H1 (cell line): ENCODE results near the gene FUT6. TPM values are rescaled to one million over a fixed set of nuclear protein-coding genes. Genes with fewer than 3 reads are reported as not detected.

Experiments
- CTCF ChIA-PET: fragments of 300-600 bp; sonication (Branson Sonifier 250); formaldehyde crosslinking; loops from one replicate; lab custom pipeline; 2021; ENCODE audit not compliant: partially characterized antibody; lab: Charles Lee
- POLR2A ChIA-PET: fragments of 300-600 bp; sonication (Branson Sonifier 250); formaldehyde crosslinking; loops from one replicate; lab custom pipeline; 2021; ENCODE audit warnings: inconsistent platforms; ENCODE audit not compliant: partially characterized antibody; lab: Charles Lee
- DNase-seq, 2 experiments: peaks; one replicate each; pipeline versions ENCODE4 v3.0.0 to v3.0.0-alpha.2; 2010 to 2022; ENCODE audit warnings: low spot score in 2 of 2, low read depth in 1 of 2, mixed read lengths in 1 of 2
- FAIRE-seq: peaks from 2 replicates; lab custom pipeline; 2011; peaks lifted over from hg19 to GRCh38; lab: Jason Lieb, UNC
- H2AFZ ChIP-seq: 2 replicates; pipeline ENCODE4 v1.8.1; 2012; ENCODE audit warnings: low read length, inconsistent platforms
- H2AK5ac ChIP-seq: 2 replicates; pipeline ENCODE4 v1.6.1; 2013; ENCODE audit warnings: low read depth, low read length
- H2BK120ac ChIP-seq: replicated peaks from 2 replicates; pipeline ENCODE3; 2013; ENCODE audit warnings: low read depth, low read length, inconsistent platforms
- H2BK12ac ChIP-seq: 2 replicates; pipeline ENCODE4 v1.6.1; 2013; ENCODE audit warnings: low read depth, low read length
- H2BK15ac ChIP-seq: 2 replicates; pipeline ENCODE4 v1.6.1; 2013; ENCODE audit warnings: low read length
- H2BK20ac ChIP-seq: 2 replicates; pipeline ENCODE4 v1.6.1; 2013; ENCODE audit warnings: low read length
- H2BK5ac ChIP-seq: 2 replicates; pipeline ENCODE4 v1.6.1; 2013; ENCODE audit warnings: low read depth, low read length
- H3K14ac ChIP-seq: 2 replicates; pipeline ENCODE4 v1.6.1; 2013; ENCODE audit warnings: inconsistent platforms; ENCODE audit not compliant: insufficient read length
- H3K18ac ChIP-seq: 2 replicates; pipeline ENCODE4 v1.6.1; 2013; ENCODE audit warnings: low read length; ENCODE audit errors: extremely low read depth
- H3K23ac ChIP-seq: 2 replicates; pipeline ENCODE4 v1.6.1; 2013; ENCODE audit warnings: inconsistent platforms; ENCODE audit not compliant: insufficient read length
- H3K23me2 ChIP-seq: 2 replicates; pipeline ENCODE4 v1.6.1; 2013; ENCODE audit warnings: low read depth, low read length
- H3K27ac ChIP-seq: 2 replicates; pipeline ENCODE4 v1.6.1; 2011; ENCODE audit warnings: low read depth, low read length, inconsistent platforms
- H3K27me3 ChIP-seq, 4 experiments: replicated peaks in 1 of 4; 1 replicate in 1 of 4; 2 replicates in 3 of 4; pipeline versions ENCODE4 v1.6.1 to v1.8.1; 2011 to 2013; ENCODE audit warnings: low read length in 3 of 4, mild to moderate bottlenecking in 3 of 4, inconsistent platforms in 2 of 4, mixed read lengths in 2 of 4, moderate library complexity in 1 of 4; ENCODE audit not compliant: control insufficient read depth in 3 of 4, insufficient read depth in 3 of 4; ENCODE audit errors: extremely low read depth in 1 of 4
- H3K36me3 ChIP-seq, 4 experiments: 2 replicates each; pipeline versions ENCODE4 v1.6.1 to v1.8.1; 2011 to 2013; ENCODE audit warnings: mild to moderate bottlenecking in 4 of 4, low read length in 3 of 4, moderate library complexity in 2 of 4, control low read depth in 1 of 4, inconsistent platforms in 1 of 4; ENCODE audit not compliant: insufficient read depth in 4 of 4, control insufficient read depth in 2 of 4
- H3K4ac ChIP-seq: replicated peaks from 2 replicates; pipeline ENCODE3; 2013; ENCODE audit warnings: low read length, low read depth, mixed read lengths, inconsistent platforms; ENCODE audit not compliant: insufficient read length
- H3K4me1 ChIP-seq, 4 experiments: replicated peaks in 1 of 4; 1 replicate in 1 of 4; 2 replicates in 3 of 4; pipeline versions ENCODE4 v1.6.1 to v1.8.1; 2011 to 2013; ENCODE audit warnings: low read length in 3 of 4, inconsistent platforms in 2 of 4, mixed read lengths in 1 of 4; ENCODE audit not compliant: insufficient read depth in 4 of 4, control insufficient read depth in 3 of 4
- H3K4me2 ChIP-seq, 2 experiments: 2 replicates each; pipeline versions ENCODE4 v1.6.1 to v1.8.1; 2011 to 2013; ENCODE audit warnings: low read depth in 2 of 2, low read length in 2 of 2, control low read depth in 1 of 2, inconsistent platforms in 1 of 2, mild to moderate bottlenecking in 1 of 2; ENCODE audit not compliant: insufficient read depth in 1 of 2
- H3K4me3 ChIP-seq, 4 experiments: fragments of 200-600, 300-600 bp in 1 of 4; sonication (generic), shearing (Covaris generic), sonication (Bioruptor Twin) in 1 of 4; 2 replicates each; pipeline versions ENCODE4 v1.5.1 to v1.8.1; 2011 to 2016; ENCODE audit warnings: low read length in 4 of 4, low read depth in 3 of 4, control low read depth in 2 of 4, inconsistent platforms in 2 of 4, mild to moderate bottlenecking in 2 of 4, mixed read lengths in 1 of 4, moderate library complexity in 1 of 4; ENCODE audit not compliant: insufficient read depth in 2 of 4; ENCODE audit errors: extremely low read depth in 1 of 4
- H3K56ac ChIP-seq: replicated peaks from 2 replicates; pipeline ENCODE3; 2013; ENCODE audit warnings: low read depth, mild to moderate bottlenecking, mixed read lengths, low read length, inconsistent platforms; ENCODE audit not compliant: insufficient read length
- H3K79me1 ChIP-seq: 2 replicates; pipeline ENCODE4 v1.6.1; 2013; ENCODE audit warnings: low read depth, low read length, control low read depth
- H3K79me2 ChIP-seq, 2 experiments: 2 replicates each; pipeline versions ENCODE4 v1.6.1 to v1.8.1; 2012 to 2013; ENCODE audit warnings: low read length in 2 of 2, mild to moderate bottlenecking in 2 of 2, inconsistent platforms in 1 of 2; ENCODE audit not compliant: insufficient read depth in 2 of 2, control insufficient read depth in 1 of 2
- H3K9ac ChIP-seq, 4 experiments: replicated peaks in 1 of 4; 1 replicate in 1 of 4; 2 replicates in 3 of 4; pipeline versions ENCODE4 v1.6.1 to v1.8.1; 2011 to 2013; ENCODE audit warnings: low read depth in 3 of 4, low read length in 3 of 4, control low read depth in 2 of 4, mild to moderate bottlenecking in 2 of 4, moderate library complexity in 2 of 4, inconsistent platforms in 1 of 4; ENCODE audit errors: extremely low read depth in 1 of 4
- H3K9me3 ChIP-seq, 2 experiments: 2 replicates each; pipeline versions ENCODE4 v1.6.1 to v1.8.1; 2012 to 2013; ENCODE audit warnings: mild to moderate bottlenecking in 2 of 2, moderate library complexity in 2 of 2, control low read depth in 1 of 2, inconsistent platforms in 1 of 2, low read depth in 1 of 2, low read length in 1 of 2, mixed read lengths in 1 of 2; ENCODE audit not compliant: insufficient read depth in 2 of 2
- H4K20me1 ChIP-seq, 2 experiments: replicated peaks in 1 of 2; 2 replicates each; pipeline versions ENCODE3 to v1.8.1; 2011 to 2013; ENCODE audit warnings: inconsistent platforms in 2 of 2, low read length in 2 of 2, mild to moderate bottlenecking in 1 of 2; ENCODE audit not compliant: insufficient read depth in 2 of 2, control insufficient read depth in 1 of 2
- H4K5ac ChIP-seq: 2 replicates; pipeline ENCODE4 v1.6.1; 2013; ENCODE audit warnings: low read length, low read depth, mixed read lengths, inconsistent platforms; ENCODE audit not compliant: insufficient read length
- H4K8ac ChIP-seq: 2 replicates; pipeline ENCODE4 v1.8.0; 2013; ENCODE audit warnings: mild to moderate bottlenecking, moderate library complexity, low read length, inconsistent platforms; ENCODE audit not compliant: insufficient read depth; ENCODE audit errors: extremely low read depth
- H4K91ac ChIP-seq: replicated peaks from 2 replicates; pipeline ENCODE3; 2013; ENCODE audit warnings: low read length, mixed read lengths, inconsistent platforms; ENCODE audit not compliant: insufficient read length
- ASH2L ChIP-seq: fragments of 200-600, 300-600 bp; sonication (generic); IDR thresholded peaks from one replicate; pipeline ENCODE4 v1.7.1; 2017; ENCODE audit warnings: low read length
- BCL11A ChIP-seq, 2 experiments: IDR thresholded peaks; one replicate each; pipeline ENCODE4 v1.6.1; 2011; ENCODE audit warnings: low read depth in 2 of 2, low read length in 2 of 2, mild to moderate bottlenecking in 2 of 2
- CBX8 ChIP-seq: fragments of 300-800, 300-1000 bp; sonication (generic); IDR thresholded peaks from 2 replicates; pipeline ENCODE4 v1.7.1; 2016; ENCODE audit warnings: low read depth, low read length, borderline replicate concordance
- CEBPB ChIP-seq: IDR thresholded peaks from 2 replicates; pipeline ENCODE4 v1.6.1; 2012; ENCODE audit warnings: low read depth, low read length
- JUN ChIP-seq: IDR thresholded peaks from 2 replicates; pipeline ENCODE4 v1.6.1; 2011; ENCODE audit warnings: low read depth, mild to moderate bottlenecking, improper control_type of control experiment, low read length
- JUND ChIP-seq: IDR thresholded peaks from 2 replicates; pipeline ENCODE4 v1.6.1; 2011; ENCODE audit warnings: mild to moderate bottlenecking, improper control_type of control experiment, low read length
- KDM4A ChIP-seq: IDR thresholded peaks from one replicate; pipeline ENCODE4 v1.7.1; 2012; ENCODE audit warnings: low read depth, mild to moderate bottlenecking, moderate library complexity, low read length, inconsistent platforms; ENCODE audit not compliant: severe bottlenecking
- POLR2AphosphoS5 ChIP-seq: IDR thresholded peaks from 2 replicates; pipeline ENCODE4 v1.6.1; 2011; ENCODE audit warnings: low read depth, low read length
- RFX5 ChIP-seq: IDR thresholded peaks from 2 replicates; pipeline ENCODE4 v1.6.1; 2011; ENCODE audit warnings: low read depth, low read length, improper control_type of control experiment, borderline replicate concordance
- RNF2 ChIP-seq: fragments of 200-900, 300-1000 bp; sonication (generic); IDR thresholded peaks from 2 replicates; pipeline ENCODE4 v1.7.1; 2016; ENCODE audit warnings: borderline replicate concordance, low read depth, mild to moderate bottlenecking, antibody characterized with exemption, low read length; ENCODE audit not compliant: poor library complexity, severe bottlenecking; ENCODE audit errors: missing control alignments
- SP2 ChIP-seq: IDR thresholded peaks from 2 replicates; pipeline ENCODE4 v1.6.1; 2012; ENCODE audit warnings: mild to moderate bottlenecking, low read length, inconsistent platforms
- SUZ12 ChIP-seq: fragments of 200-600 bp; sonication (generic); IDR thresholded peaks from 2 replicates; pipeline ENCODE4 v1.6.1; 2012; ENCODE audit warnings: mild to moderate bottlenecking, inconsistent platforms, low read length, moderate library complexity, mixed read lengths
- TAF7 ChIP-seq: optimal IDR thresholded peaks from 2 replicates; pipeline ENCODE3; 2011; ENCODE audit warnings: low read depth, mild to moderate bottlenecking, inconsistent platforms, low read length, moderate library complexity, borderline replicate concordance
- WGBS, 2 experiments: shearing (Covaris generic) in 1 of 2; methylation state at CpG; one replicate each; pipeline versions ENCODE4 v1.1.6 to v1.1.7; 2013 to 2015; ENCODE audit warnings: low lambda C conversion rate in 2 of 2, mixed read lengths in 2 of 2, inconsistent platforms in 1 of 2, low coverage in 1 of 2, missing lambda C conversion rate in 1 of 2; ENCODE audit not compliant: insufficient replicate concordance in 2 of 2, insufficient coverage in 1 of 2, insufficient read length in 1 of 2; ENCODE audit errors: extremely low coverage in 1 of 2, missing lambda C conversion rate in 1 of 2; 5-methylcytosine and 5-hydroxymethylcytosine counted together
- polyA plus RNA-seq, 7 experiments: library from polyadenylated mRNA; depleted of rRNA in 3 of 7; stranded (reverse) in 5 of 7; unstranded in 2 of 7; fragments of >200 nt in 5 of 7; fragments of 200-250 nt in 2 of 7; gene quantifications; 1 replicate in 5 of 7; 2 replicates in 1 of 7; 4 replicates in 1 of 7; pipeline versions ENCODE4 v1.2.1 to v1.2.3, GENCODE V29; 2011 to 2013; ENCODE audit warnings: missing spikeins in 2 of 7, mixed read lengths in 2 of 7
- total RNA-seq: library from RNA; stranded (reverse); fragmentation: NEBNext Ultra II Directional; extraction: Animal tissue kit (Norgen Biotek cat#: 25700); gene quantifications from 2 replicates; pipeline ENCODE4 v1.2.1, GENCODE V29; 2021

Gene FUT6
- total and polyA plus RNA-seq, 2 of the 8 experiments (the other 6 are each of a cell fraction or from before 2014, with no cell fraction given), result not detected

GRCh38 chr19:5786593-5787408, 52.7 kb downstream of the FUT6 start:
- Histone ChIP-seq H3K23me2 (peaks cover 3% of the 10 kb centered on the region; the same call in 1 of the 2 replicates), H3K18ac (no peak overlapping the region), H2BK5ac (no peak overlapping the region), H4K8ac (no peak overlapping the region), H4K91ac (no peak overlapping the region), H3K9me3 (no peaks in the 10 kb centered on the region), H3K23ac (no peak overlapping the region), H3K4me2 (no peak overlapping the region), H3K79me1 (peaks cover 5% of the 10 kb centered on the region; the same call in 1 of the 2 replicates), H2BK20ac (no peak overlapping the region), H3K36me3 (peaks cover 20 to 42% (median 34%) of the 10 kb centered on the region in 4 experiments), H3K9ac (no peak overlapping the region), H4K20me1 (peaks cover 0 to 10% of the 10 kb centered on the region in 2 experiments), H3K79me2 (no peaks in the 10 kb centered on the region), H2BK15ac (no peak overlapping the region), H3K27me3 (no peaks in the 10 kb centered on the region), H3K4me1 (no peaks in the 10 kb centered on the region; a peak in 1 of 7 replicates), H3K4ac (no peak overlapping the region), H3K14ac (no peak overlapping the region), H2AFZ (no peak overlapping the region), H3K4me3 (no peak overlapping the region), H3K27ac (no peak overlapping the region), H2AK5ac (no peak overlapping the region), H3K56ac (no peak overlapping the region), H4K5ac (no peak overlapping the region), H2BK120ac (no peak overlapping the region), H2BK12ac (no peak overlapping the region)
- POLR2A ChIA-PET, result no interaction called here
- WGBS, 2 experiments, result 92% methylated on average over 36 of the region's 44 CpGs; no CpG with 5 or more reads in 1 of the 2 experiments
- CTCF ChIA-PET, result interaction anchor here (2.7 kb wide), 1 partner anchor 13 kb away, joined by 9 read pairs; no protein-coding TSS in a partner anchor
- no peak for DNase-seq
- no peak for FAIRE-seq
- TF ChIP-seq JUND (no peak), JUN (no peak), RFX5 (no peak), CBX8 (no peak), SP2 (no peak), BCL11A (IDR thresholded peaks at IDR 0.05; ENCODE audit: low read depth in 2 of 2, low read length in 2 of 2) (no peak), KDM4A (no peak), ASH2L (no peak), CEBPB (no peak), TAF7 (no peak), SUZ12 (no peak), RNF2 (no peak), POLR2AphosphoS5 (no peak)
